ENCODE results near the gene OSBPL5.

Gene OSBPL5

GRCh38 chr11:3080733-3081385, 84.3 kb downstream of the OSBPL5 start:
- no peak for TF ChIP-seq CTCF (IDR thresholded peaks at IDR 0.05)
- DNase-seq (ENCODE audit: low spot score), result no peak
- H3K4me3 ChIP-seq, result no peak overlapping the region
- no peak overlapping the region for H3K27ac ChIP-seq

GRCh38 chr11:3080104-3080503, 85.0 kb downstream of the OSBPL5 start:
- TF ChIP-seq CTCF (IDR thresholded peaks at IDR 0.05), result no peak
- H3K27ac ChIP-seq, result no peak overlapping the region
- no peak overlapping the region for H3K4me3 ChIP-seq
- DNase-seq (ENCODE audit: low spot score), result no peak

- Histone ChIP-seq H3K27ac (no peak overlapping the region), H3K4me3 (no peak overlapping the region)
- no peak for TF ChIP-seq CTCF (IDR thresholded peaks at IDR 0.05)
- DNase-seq (ENCODE audit: low spot score), result no peak
Measured at GRCh38 chr11:3077846-3078440, 87.2 kb downstream of the OSBPL5 start.

- DNase-seq (ENCODE audit: low spot score), result no peak
- TF ChIP-seq CTCF (IDR thresholded peaks at IDR 0.05), result no peak
- Histone ChIP-seq H3K27ac (no peak overlapping the region), H3K4me3 (no peak overlapping the region)
Measured at GRCh38 chr11:3077189-3077836, 87.8 kb downstream of the OSBPL5 start.

- no peak overlapping the region for H3K4me3 ChIP-seq
- no peak overlapping the region for H3K27ac ChIP-seq
- no peak for TF ChIP-seq CTCF (IDR thresholded peaks at IDR 0.05)
- no peak for DNase-seq (ENCODE audit: low spot score)
Measured at GRCh38 chr11:3074912-3075589, 90.1 kb downstream of the OSBPL5 start.

GRCh38 chr11:3073029-3073435, 92.1 kb downstream of the OSBPL5 start:
- no peak for DNase-seq (ENCODE audit: low spot score)
- Histone ChIP-seq H3K4me3 (no peak overlapping the region), H3K27ac (peak overlapping the region in 1 of 2 donors; percentile 46)
- no peak for TF ChIP-seq CTCF (IDR thresholded peaks at IDR 0.05)
